ENCODE measurements around the gene ANAPC15. TPM values are rescaled to one million over a fixed set of nuclear protein-coding genes. Genes with fewer than 3 reads are reported as not detected.
"Not testable (repeated sequence)": the region's sequence is repeated elsewhere in the genome, so short reads cannot be mapped to it uniquely, and the experiment has no call there.

The ANAPC15 gene
- total and polyA plus RNA-seq, 9 donors, result 29.8 to 38.7 (median 35.1) TPM

DNA sequence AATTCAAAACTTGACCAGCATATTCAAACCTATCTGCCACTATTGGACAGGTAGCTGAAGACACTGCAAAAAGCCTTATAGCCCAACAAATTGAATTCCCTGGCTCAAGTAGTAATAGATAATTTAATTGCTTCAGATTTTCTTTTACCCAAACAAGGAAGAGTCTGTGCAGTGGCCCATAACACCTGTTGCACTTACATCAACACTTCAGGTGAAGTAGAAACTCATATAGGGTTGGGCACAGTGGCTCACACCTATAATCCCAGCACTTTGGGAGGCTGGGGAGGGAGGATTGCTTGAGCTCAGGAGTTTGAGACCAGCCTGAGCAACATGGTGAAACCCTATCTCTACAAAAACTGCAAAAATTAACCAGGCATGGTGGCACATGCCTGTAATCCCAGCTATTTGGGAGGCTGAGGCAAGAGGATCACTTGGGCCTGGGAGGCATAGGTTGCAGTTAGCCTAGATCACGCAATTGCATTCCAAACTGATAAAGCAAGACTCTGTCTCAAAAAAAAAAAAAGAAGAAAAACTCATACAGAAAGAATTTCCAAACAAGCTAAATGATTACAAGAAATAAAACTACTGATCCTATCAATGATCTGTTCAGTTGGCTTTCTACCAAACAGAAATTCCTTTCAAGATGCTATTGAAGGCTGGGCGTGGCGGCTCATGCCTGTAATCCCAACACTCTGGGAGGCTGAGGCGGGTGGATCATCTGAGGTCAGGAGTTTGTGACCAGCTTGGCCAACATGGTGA is 32.5 kb upstream of the ANAPC15 start:
- H3K27ac ChIP-seq (ENCODE audit: low read length), result no peak overlapping the region

DNA sequence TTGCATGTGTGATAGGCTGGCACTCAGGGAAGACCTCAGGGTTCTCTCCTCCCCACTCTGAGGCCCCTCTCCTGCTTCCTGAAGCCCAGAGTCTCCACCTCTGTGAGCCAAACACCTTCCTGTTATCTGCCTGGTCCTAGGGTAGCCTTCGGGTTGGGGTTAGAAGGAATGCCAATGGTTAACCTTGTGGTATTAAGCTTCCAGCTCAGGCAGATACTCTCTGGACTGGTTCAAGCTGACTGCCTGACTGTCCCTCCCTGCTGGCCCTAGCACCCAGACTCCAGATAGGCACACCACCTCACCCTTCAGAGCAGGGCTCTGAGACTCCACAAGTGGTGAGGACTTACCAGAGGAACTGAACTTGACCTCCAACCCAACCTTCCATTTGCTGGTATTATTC is 30.0 kb upstream of the ANAPC15 start:
- H3K4me1 ChIP-seq (ENCODE audit: control insufficient read depth, insufficient read depth, low read length); H3K36me3 ChIP-seq (ENCODE audit: control insufficient read depth, insufficient read depth, low read length); H3K9me3 ChIP-seq (replicated peaks; ENCODE audit: control insufficient read depth, low read depth, low read length); H3K4me3 ChIP-seq (ENCODE audit: low read length); H3K27ac ChIP-seq (ENCODE audit: low read length); H3K27me3 ChIP-seq (ENCODE audit: control insufficient read depth, insufficient read depth, low read length); DNase-seq: not testable (repeated sequence)
- no CpG with 5 or more reads among the region's 1 CpG for WGBS (ENCODE audit: insufficient coverage)

More for the DNA sequence above, 32.5 kb upstream of the ANAPC15 start:
- H3K4me1 ChIP-seq (ENCODE audit: control insufficient read depth, insufficient read depth, low read length), result no peaks in the 10 kb centered on the region
- H3K9me3 ChIP-seq (replicated peaks; ENCODE audit: control insufficient read depth, low read depth, low read length), result no peaks in the 10 kb centered on the region
- 85% methylated on average over 2 of the region's 4 CpGs for WGBS (ENCODE audit: insufficient coverage)
- no peaks in the 10 kb centered on the region for H3K27me3 ChIP-seq (ENCODE audit: control insufficient read depth, insufficient read depth, low read length)
- DNase-seq, result no peak
- H3K36me3 ChIP-seq (ENCODE audit: control insufficient read depth, insufficient read depth, low read length), result no peaks in the 10 kb centered on the region
- H3K4me3 ChIP-seq (ENCODE audit: low read length), result no peak overlapping the region

DNA sequence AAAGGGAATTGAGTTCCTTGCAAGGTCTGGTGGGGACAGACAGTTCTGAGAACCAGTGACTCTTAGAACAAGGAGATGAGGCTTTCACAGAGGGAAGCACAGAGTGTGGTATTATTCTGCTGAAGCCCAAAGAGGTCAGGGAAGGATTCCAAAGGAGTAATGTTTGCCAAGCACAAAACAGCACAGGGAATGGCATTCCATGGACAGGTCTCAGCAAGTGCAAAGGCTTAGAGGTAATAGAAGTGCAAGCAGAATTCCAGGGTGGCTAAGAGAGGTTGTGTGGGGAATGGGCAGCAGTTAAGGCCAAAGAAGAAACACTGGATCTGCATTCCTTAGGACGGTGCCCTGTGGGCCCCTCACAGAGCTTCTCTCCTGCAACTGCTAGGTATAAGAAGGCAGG is 29.6 kb upstream of the ANAPC15 start:
- H3K36me3 ChIP-seq (ENCODE audit: control insufficient read depth, insufficient read depth, low read length); H3K27ac ChIP-seq (ENCODE audit: low read length); H3K9me3 ChIP-seq (replicated peaks; ENCODE audit: control insufficient read depth, low read depth, low read length); H3K4me1 ChIP-seq (ENCODE audit: control insufficient read depth, insufficient read depth, low read length); H3K27me3 ChIP-seq (ENCODE audit: control insufficient read depth, insufficient read depth, low read length); H3K4me3 ChIP-seq (ENCODE audit: low read length); DNase-seq: not testable (repeated sequence)
- WGBS (ENCODE audit: insufficient coverage), result 29% methylated on average over 1 of the region's 1 CpG

DNA sequence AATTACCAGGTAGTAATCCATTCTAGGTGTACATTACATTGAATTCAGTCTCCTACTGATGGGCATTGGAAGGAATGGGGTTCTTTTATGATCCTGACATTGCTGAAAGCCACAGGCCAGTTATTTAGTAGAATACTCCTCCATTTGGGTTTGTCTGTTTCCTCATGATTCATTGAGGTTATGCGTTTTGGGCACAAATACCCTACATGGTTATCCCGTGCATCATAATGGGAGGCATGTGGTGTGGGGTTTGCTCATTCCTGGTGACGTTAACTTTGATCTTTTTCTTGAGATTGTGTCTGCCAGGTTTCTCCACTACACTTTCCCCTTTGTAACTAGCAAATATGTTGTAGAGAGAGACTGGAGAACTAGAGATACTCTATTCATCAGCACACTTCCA is 28.6 kb upstream of the ANAPC15 start:
- DNase-seq, result no peak
- no peak overlapping the region for H3K4me3 ChIP-seq (ENCODE audit: low read length)
- no peaks in the 10 kb centered on the region for H3K36me3 ChIP-seq (ENCODE audit: control insufficient read depth, insufficient read depth, low read length)
- H3K4me1 ChIP-seq (ENCODE audit: control insufficient read depth, insufficient read depth, low read length), result no peaks in the 10 kb centered on the region
- WGBS (ENCODE audit: insufficient coverage), result no CpG with 5 or more reads among the region's 3 CpGs
- H3K27ac ChIP-seq (ENCODE audit: low read length), result no peak overlapping the region
- no peaks in the 10 kb centered on the region for H3K27me3 ChIP-seq (ENCODE audit: control insufficient read depth, insufficient read depth, low read length)
- no peaks in the 10 kb centered on the region for H3K9me3 ChIP-seq (replicated peaks; ENCODE audit: control insufficient read depth, low read depth, low read length)

DNA sequence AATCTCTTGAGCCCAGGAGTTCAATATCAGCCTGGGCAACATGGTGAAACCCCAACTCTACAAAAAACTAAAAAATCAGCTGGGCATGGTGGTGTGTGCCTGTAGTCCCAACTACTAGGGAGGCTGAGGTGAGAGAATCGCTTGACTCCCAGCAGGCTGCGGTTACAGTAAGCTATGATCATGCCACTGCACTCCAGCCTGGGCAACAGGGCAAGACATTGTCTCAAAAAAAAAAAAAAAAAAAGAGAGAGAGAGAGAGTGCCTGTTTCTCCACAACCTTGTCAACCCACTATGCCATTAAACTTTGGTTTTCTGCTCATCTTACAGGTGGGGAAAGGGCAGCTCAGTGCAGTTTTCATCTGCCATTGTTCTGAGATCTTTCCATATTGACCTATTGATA is 28.2 kb upstream of the ANAPC15 start:
- DNase-seq, result no peak
- H3K27me3 ChIP-seq (ENCODE audit: control insufficient read depth, insufficient read depth, low read length), result no peaks in the 10 kb centered on the region
- H3K9me3 ChIP-seq (replicated peaks; ENCODE audit: control insufficient read depth, low read depth, low read length), result no peaks in the 10 kb centered on the region
- H3K4me1 ChIP-seq (ENCODE audit: control insufficient read depth, insufficient read depth, low read length), result no peaks in the 10 kb centered on the region
- no CpG with 5 or more reads among the region's 2 CpGs for WGBS (ENCODE audit: insufficient coverage)
- H3K4me3 ChIP-seq (ENCODE audit: low read length), result no peak overlapping the region
- H3K36me3 ChIP-seq (ENCODE audit: control insufficient read depth, insufficient read depth, low read length), result no peaks in the 10 kb centered on the region
- no peak overlapping the region for H3K27ac ChIP-seq (ENCODE audit: low read length)

DNA sequence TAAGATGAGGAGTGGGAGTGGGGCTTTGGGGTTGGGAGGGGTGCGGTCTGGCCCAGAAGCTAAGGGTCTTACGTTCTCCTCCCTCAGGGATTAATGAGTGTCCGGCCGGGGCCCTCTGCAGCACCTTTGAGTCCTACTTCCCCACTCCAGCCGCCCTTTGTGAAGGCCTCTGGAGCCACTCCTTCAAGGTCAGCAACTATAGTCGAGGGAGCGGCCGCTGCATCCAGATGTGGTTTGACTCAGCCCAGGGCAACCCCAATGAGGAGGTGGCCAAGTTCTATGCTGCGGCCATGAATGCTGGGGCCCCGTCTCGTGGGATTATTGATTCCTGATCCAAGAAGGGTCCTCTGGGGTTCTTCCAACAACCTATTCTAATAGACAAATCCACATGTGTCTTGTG is 27.0 kb upstream of the ANAPC15 start:
- no peak for DNase-seq
- Histone ChIP-seq H3K4me1 (ENCODE audit: control insufficient read depth, insufficient read depth, low read length) (no peaks in the 10 kb centered on the region), H3K36me3 (ENCODE audit: control insufficient read depth, insufficient read depth, low read length) (no peaks in the 10 kb centered on the region), H3K27me3 (ENCODE audit: control insufficient read depth, insufficient read depth, low read length) (no peaks in the 10 kb centered on the region), H3K27ac (ENCODE audit: low read length) (no peak overlapping the region), H3K4me3 (ENCODE audit: low read length) (no peak overlapping the region), H3K9me3 (replicated peaks; ENCODE audit: control insufficient read depth, low read depth, low read length) (no peaks in the 10 kb centered on the region)
- 97% methylated on average over 8 of the region's 11 CpGs for WGBS (ENCODE audit: insufficient coverage)

DNA sequence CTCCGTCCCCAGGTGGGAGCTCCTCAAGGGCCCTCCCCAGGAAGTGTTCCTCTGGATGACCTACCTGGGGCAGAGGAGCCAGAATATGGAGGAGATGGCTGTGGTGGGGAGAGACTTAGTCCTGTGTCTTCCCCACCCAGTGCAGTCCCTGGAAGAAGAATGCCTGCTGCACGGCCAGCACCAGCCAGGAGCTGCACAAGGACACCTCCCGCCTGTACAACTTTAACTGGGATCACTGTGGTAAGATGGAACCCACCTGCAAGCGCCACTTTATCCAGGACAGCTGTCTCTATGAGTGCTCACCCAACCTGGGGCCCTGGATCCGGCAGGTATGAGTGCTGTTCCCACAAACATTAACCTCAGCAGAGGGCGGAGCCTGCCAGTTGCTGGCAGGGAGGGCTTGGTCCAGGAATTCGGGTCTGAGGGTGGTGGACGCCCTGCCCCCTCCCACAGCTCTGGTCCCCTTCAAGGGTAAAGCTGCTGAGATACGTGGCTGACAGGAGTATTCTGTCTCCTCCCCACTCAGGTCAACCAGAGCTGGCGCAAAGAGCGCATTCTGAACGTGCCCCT is 26.4 kb upstream of the ANAPC15 start:
- WGBS (ENCODE audit: insufficient coverage), result 73% methylated on average over 4 of the region's 12 CpGs
- no peaks in the 10 kb centered on the region for H3K36me3 ChIP-seq (ENCODE audit: control insufficient read depth, insufficient read depth, low read length)
- H3K4me3 ChIP-seq (ENCODE audit: low read length), result no peak overlapping the region
- H3K27ac ChIP-seq (ENCODE audit: low read length), result no peak overlapping the region
- H3K27me3 ChIP-seq (ENCODE audit: control insufficient read depth, insufficient read depth, low read length), result no peaks in the 10 kb centered on the region
- DNase-seq, result no peak
- H3K4me1 ChIP-seq (ENCODE audit: control insufficient read depth, insufficient read depth, low read length), result no peaks in the 10 kb centered on the region
- H3K9me3 ChIP-seq (replicated peaks; ENCODE audit: control insufficient read depth, low read depth, low read length), result no peaks in the 10 kb centered on the region

DNA sequence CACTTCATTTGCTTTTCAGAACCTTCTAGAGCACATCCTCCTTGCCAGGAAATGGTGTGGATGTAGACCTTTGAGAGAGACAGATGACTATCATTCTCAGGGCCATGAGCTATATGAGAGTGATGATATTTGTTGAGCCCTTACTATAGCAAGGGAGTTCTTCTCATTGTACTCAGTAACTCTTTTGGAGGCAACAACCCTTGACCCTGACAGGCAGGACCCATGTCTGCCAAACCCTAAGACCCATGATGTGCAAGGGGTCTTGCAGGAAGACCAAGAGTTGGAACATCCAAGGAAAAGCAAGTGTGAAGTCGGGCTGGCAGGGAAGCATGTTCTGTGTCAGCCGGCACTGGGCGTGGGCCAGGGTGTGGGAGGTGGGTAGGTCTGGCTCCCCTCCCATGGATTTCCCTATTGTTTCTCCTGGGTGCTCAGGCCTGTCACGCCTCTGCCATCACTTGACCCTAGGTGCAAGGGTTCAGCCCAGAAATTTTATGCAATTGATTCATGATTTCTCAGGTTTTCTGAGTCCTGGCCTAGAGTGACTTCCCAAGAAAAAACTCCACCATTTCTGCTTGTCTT is 24.3 kb upstream of the ANAPC15 start:
- WGBS (ENCODE audit: insufficient coverage), result 91% methylated on average over 4 of the region's 4 CpGs
- Histone ChIP-seq H3K4me3 (ENCODE audit: low read length) (no peak overlapping the region), H3K9me3 (replicated peaks; ENCODE audit: control insufficient read depth, low read depth, low read length) (no peaks in the 10 kb centered on the region)

DNA sequence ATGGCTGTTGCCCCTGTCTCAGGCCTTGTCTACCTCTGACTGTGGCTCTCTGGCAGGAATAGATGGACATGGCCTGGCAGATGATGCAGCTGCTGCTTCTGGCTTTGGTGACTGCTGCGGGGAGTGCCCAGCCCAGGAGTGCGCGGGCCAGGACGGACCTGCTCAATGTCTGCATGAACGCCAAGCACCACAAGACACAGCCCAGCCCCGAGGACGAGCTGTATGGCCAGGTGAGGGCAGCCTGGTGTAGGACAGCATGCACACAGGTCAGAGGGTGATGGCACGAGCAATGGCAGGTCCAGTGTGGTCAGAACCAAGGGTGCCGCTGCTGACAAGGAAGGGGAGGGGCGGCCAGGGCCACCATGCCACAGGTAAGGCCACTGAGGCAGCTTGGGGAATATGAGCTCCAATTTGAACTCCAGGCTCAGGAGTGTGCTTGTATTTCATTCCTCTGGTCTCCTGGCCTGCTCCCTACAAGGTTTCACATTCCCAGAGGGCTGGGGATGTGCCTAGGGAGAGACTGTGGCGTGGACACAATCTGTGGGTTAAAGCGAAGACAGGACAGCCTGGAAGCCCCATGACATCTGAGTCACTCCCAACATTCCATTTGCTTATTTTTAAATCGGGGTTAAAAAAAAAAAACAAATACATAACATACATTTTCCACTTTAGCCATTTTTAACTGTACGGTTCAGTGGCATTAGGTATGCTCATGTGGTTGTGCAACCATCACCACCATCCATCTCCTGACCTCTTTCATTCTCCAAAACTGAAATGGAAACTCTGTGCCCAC is 23.6 kb upstream of the ANAPC15 start:
- Histone ChIP-seq H3K36me3 (ENCODE audit: control insufficient read depth, insufficient read depth, low read length) (no peaks in the 10 kb centered on the region), H3K27ac (ENCODE audit: low read length) (no peak overlapping the region), H3K4me1 (ENCODE audit: control insufficient read depth, insufficient read depth, low read length) (no peaks in the 10 kb centered on the region), H3K9me3 (replicated peaks; ENCODE audit: control insufficient read depth, low read depth, low read length) (no peaks in the 10 kb centered on the region), H3K4me3 (ENCODE audit: low read length) (no peak overlapping the region), H3K27me3 (ENCODE audit: control insufficient read depth, insufficient read depth, low read length) (peaks cover 4% of the 10 kb centered on the region)
- WGBS (ENCODE audit: insufficient coverage), result 77% methylated on average over 10 of the region's 14 CpGs
- DNase-seq, result no peak

More for the DNA sequence above, 24.3 kb upstream of the ANAPC15 start:
- Histone ChIP-seq H3K36me3 (ENCODE audit: control insufficient read depth, insufficient read depth, low read length) (no peaks in the 10 kb centered on the region), H3K27me3 (ENCODE audit: control insufficient read depth, insufficient read depth, low read length) (peaks cover 4% of the 10 kb centered on the region), H3K27ac (ENCODE audit: low read length) (no peak overlapping the region), H3K4me1 (ENCODE audit: control insufficient read depth, insufficient read depth, low read length) (no peaks in the 10 kb centered on the region)
- DNase-seq, result no peak

DNA sequence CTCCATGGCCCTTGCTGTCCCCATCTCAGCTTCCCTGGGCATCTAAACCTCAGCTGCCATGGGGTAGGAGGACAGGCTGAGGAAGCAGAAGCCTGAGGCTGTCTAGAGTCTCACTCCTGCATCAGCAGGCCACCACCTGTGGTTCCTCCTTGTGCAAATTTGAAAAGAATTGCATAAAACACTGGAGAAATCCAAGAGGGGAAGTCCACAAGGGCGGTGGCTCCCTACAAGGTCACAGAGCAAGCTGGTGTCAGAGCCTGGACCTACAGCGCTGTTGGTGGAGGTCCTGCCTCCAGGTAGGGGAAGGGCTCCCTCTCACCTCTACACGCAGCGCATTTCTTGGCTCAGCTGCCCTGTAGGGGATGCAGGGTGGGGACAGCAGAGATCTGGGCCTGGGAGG is 23.0 kb upstream of the ANAPC15 start, which contains the start of gene FOLR3:
Gene FOLR3 (plus strand): TSS at position 253 of the 400 bp plus-strand sequence. CDS start 228 bp downstream, outside the sequence.
- not testable (repeated sequence) for H3K4me1 ChIP-seq (ENCODE audit: control insufficient read depth, insufficient read depth, low read length); H3K27me3 ChIP-seq (ENCODE audit: control insufficient read depth, insufficient read depth, low read length); H3K36me3 ChIP-seq (ENCODE audit: control insufficient read depth, insufficient read depth, low read length); H3K27ac ChIP-seq (ENCODE audit: low read length); DNase-seq; H3K9me3 ChIP-seq (replicated peaks; ENCODE audit: control insufficient read depth, low read depth, low read length); H3K4me3 ChIP-seq (ENCODE audit: low read length)
- WGBS (ENCODE audit: insufficient coverage), result 88% methylated on average over 3 of the region's 4 CpGs
